Fibroblast of lung (primary cell): ENCODE measurements around the gene RER1.

Source experiments
- EZH2 ChIP-seq: IDR thresholded peaks from 2 replicates; pipeline ENCODE4 v1.5.1; 2012; ENCODE audit warnings: low read length, control low read depth, mild to moderate bottlenecking; ENCODE audit errors: missing control alignments
- TF ChIP-seq, protein P1 (sequence below), 2 donors: IDR thresholded peaks in 1 of 2; conservative IDR thresholded peaks in 1 of 2; 1 replicate in 1 of 2; 2 replicates in 1 of 2; pipeline ENCODE4 v1.5.1; 2011 to 2012; ENCODE audit warnings: low read length in 2 of 2, control low read depth in 1 of 2, inconsistent platforms in 1 of 2, low read depth in 1 of 2, mild to moderate bottlenecking in 1 of 2

DNA sequence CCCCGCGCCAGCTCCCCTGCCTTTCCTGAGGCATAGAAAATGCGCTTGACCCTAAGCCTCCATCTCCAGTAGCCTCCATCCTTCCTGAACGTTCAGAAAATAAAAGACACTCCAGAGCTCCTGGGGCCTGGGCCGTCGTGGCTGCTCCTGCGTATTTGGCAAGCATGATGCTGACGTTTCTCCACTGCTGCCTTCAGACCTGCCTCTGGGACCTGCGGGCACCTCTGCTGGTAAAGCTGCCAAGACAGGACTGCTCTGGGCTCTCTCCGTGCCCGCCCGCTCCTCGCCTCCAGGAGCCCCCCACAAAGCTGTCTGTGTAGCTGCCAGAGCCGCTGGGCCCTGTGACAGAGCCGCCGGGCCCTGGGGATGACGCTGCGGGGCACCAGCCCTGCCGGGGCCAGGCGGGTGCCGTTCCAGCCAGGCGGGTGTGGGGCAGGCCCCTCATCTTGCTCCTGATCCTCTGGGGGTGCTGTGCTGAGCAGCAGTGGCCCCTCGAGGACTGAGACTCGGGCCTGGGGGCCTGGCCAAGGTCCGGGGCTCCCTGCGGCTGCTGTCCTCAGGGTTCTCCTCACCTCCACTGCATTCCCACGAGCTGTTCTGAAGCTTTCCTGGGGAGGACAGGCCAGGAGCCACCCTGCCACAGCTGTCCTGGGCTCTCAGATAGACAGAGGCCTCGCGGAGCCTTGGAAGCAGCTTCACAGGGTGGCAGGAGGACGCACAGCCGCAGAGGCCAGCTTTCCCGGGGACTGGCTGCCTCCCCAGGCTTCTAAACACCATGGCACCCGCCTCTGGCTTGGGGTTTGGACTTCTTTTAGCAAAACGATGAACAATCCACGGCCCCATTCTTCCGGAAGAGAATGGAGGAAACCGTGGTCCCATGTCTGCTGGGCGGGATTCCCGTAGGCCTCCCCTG lies 48.4 kb upstream of the RER1 start:
- TF ChIP-seq, protein P1, sequence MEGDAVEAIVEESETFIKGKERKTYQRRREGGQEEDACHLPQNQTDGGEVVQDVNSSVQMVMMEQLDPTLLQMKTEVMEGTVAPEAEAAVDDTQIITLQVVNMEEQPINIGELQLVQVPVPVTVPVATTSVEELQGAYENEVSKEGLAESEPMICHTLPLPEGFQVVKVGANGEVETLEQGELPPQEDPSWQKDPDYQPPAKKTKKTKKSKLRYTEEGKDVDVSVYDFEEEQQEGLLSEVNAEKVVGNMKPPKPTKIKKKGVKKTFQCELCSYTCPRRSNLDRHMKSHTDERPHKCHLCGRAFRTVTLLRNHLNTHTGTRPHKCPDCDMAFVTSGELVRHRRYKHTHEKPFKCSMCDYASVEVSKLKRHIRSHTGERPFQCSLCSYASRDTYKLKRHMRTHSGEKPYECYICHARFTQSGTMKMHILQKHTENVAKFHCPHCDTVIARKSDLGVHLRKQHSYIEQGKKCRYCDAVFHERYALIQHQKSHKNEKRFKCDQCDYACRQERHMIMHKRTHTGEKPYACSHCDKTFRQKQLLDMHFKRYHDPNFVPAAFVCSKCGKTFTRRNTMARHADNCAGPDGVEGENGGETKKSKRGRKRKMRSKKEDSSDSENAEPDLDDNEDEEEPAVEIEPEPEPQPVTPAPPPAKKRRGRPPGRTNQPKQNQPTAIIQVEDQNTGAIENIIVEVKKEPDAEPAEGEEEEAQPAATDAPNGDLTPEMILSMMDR (conservative IDR thresholded peaks at IDR 0.05 in 1 of 2, IDR thresholded peaks at IDR 0.05 in 1 of 2; ENCODE audit: low read depth in 1 of 2, low read length in 2 of 2): no peak
- TF ChIP-seq EZH2: no peak
